Activated CD8-positive, alpha-beta T cell treated with anti-CD3 and anti-CD28 coated beads for 36 hours (primary cell): Measurements from ENCODE around the gene HNRNPLL. TPM values are rescaled to one million over a fixed set of nuclear protein-coding genes. Genes with fewer than 3 reads are reported as not detected.

Source experiments
- ATAC-seq: fragments of 200-7000 bp; cut with Tn5 transposase; one replicate; pipeline ENCODE4 v1.10.0; 2021; ENCODE audit warnings: mild to moderate bottlenecking, moderate library complexity
- CTCF ChIA-PET: fragments of 350-600 bp; sonication (Branson Sonifier 250); formaldehyde crosslinking; loops from one replicate; lab custom pipeline; 2021; ENCODE audit warnings: antibody characterized with exemption; lab: Charles Lee
- POLR2A ChIA-PET: fragments of 350-600 bp; sonication (Branson Sonifier 250); formaldehyde crosslinking; loops from one replicate; lab custom pipeline; 2021; ENCODE audit warnings: antibody characterized with exemption; lab: Charles Lee
- DNase-seq: peaks from one replicate; pipeline ENCODE4 v3.0.0-alpha.2; 2020
- H3K27ac Mint-ChIP-seq: one replicate; pipeline ENCODE4 v1.8.0; 2021; ENCODE audit warnings: mild to moderate bottlenecking, mixed read lengths
- H3K27me3 Mint-ChIP-seq: one replicate; pipeline ENCODE4 v1.8.0; 2021; ENCODE audit warnings: mixed read lengths
- H3K36me3 Mint-ChIP-seq: one replicate; pipeline ENCODE4 v1.8.0; 2021; ENCODE audit warnings: low read depth, mixed read lengths
- H3K4me1 Mint-ChIP-seq: one replicate; pipeline ENCODE4 v1.8.0; 2021; ENCODE audit warnings: low read depth, mixed read lengths
- H3K4me3 Mint-ChIP-seq: one replicate; pipeline ENCODE4 v1.8.0; 2021; ENCODE audit warnings: mild to moderate bottlenecking, moderate library complexity, mixed read lengths
- H3K9me3 Mint-ChIP-seq: one replicate; pipeline ENCODE4 v1.8.0; 2021; ENCODE audit warnings: mixed read lengths
- CTCF ChIP-seq: fragments of 200-600 bp; IDR thresholded peaks from one replicate; pipeline ENCODE4 v1.8.0; 2022; ENCODE audit warnings: antibody characterized with exemption, mild to moderate bottlenecking
- intact Hi-C: fragments of 100-400 bp; cut with micrococcal nuclease; formaldehyde crosslinking; loops from one replicate; pipeline ENCODE4 v1.10.0; 2022
- total RNA-seq, 2 experiments: library from RNA; stranded (reverse); gene quantifications; one replicate each; pipeline ENCODE4 v1.2.3, GENCODE V29; 2021

The HNRNPLL gene
- total RNA-seq, 2 experiments from 2014 or later: 54.9 to 55.3 TPM

- peaks cover 18% of the 10 kb centered on the region for H3K27me3 Mint-ChIP-seq
- no peaks in the 10 kb centered on the region for H3K36me3 Mint-ChIP-seq
- peak overlapping the region; percentile 52 for H3K4me3 Mint-ChIP-seq
- H3K9me3 Mint-ChIP-seq: no peaks in the 10 kb centered on the region
- CTCF ChIA-PET: interaction anchor here (0.6 to 2.1 kb wide), 3 partner anchors 19 to 213 kb away, joined by 3 to 5 read pairs (median 3); no protein-coding TSS in a partner anchor
- ATAC-seq: no peak
- intact Hi-C loops: no loop called here
- no peak for DNase-seq
- peaks cover 4% of the 10 kb centered on the region for H3K4me1 Mint-ChIP-seq
- TF ChIP-seq CTCF: no peak
- no peak overlapping the region for H3K27ac Mint-ChIP-seq
- POLR2A ChIA-PET: interaction anchor here (0.6 kb wide), 1 partner anchor 223 kb away, joined by 3 read pairs; the partner anchor contains the start of gene SRSF7
These were observed 74.2 kb downstream of the HNRNPLL start for GRCh38 chr2:38528534-38528933.

GRCh38 chr2:38528008-38528442 lies 74.7 kb downstream of the HNRNPLL start:
- Mint-ChIP-seq H3K4me3 (peak overlapping the region; percentile 52), H3K27ac (no peak overlapping the region), H3K9me3 (no peaks in the 10 kb centered on the region), H3K4me1 (peaks cover 4% of the 10 kb centered on the region), H3K27me3 (peaks cover 20% of the 10 kb centered on the region), H3K36me3 (no peaks in the 10 kb centered on the region)
- ATAC-seq (peak; percentile 85), DNase-seq (peak; percentile 77)
- no peak for TF ChIP-seq CTCF
- intact Hi-C loops: no loop called here
- POLR2A ChIA-PET: no interaction called here
- CTCF ChIA-PET: interaction anchor here (1.0 to 2.1 kb wide), 3 partner anchors 19 to 307 kb away, joined by 3 to 5 read pairs (median 3); no protein-coding TSS in a partner anchor

DNA sequence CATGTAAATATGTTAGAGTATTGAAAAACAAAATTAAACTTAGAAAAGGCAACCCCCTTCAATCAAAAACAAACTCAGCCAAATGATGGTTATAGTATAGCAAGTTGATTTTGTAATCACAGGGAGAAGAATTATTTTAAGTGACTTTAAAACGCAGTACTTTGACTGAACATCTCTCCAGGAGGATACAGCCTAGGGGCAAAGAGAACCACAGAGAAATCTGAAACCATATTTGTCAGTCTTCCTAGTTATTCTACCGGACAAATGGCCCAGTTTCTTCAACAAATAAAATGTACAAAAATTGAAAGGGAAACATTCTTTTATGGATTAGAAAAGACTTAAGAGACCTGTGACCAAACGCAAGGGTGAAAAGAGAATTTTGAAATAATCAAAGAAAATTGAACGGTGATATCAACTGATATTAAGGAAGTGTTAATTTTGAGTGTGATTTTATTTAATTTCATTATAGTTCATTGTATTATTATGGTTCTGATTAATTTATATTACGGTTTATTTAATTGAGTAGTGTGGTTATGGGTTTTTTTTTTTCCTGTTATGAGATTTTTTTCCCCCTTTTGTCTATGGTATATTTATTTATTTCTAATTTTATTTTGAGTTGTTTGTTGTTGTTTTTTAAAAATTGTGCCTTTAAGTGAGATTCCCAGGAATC lies 75.3 kb downstream of the HNRNPLL start:
- CTCF ChIA-PET: interaction anchor here (1.0 kb wide), 2 partner anchors 20 to 307 kb away, joined by 3 read pairs; no protein-coding TSS in a partner anchor
- POLR2A ChIA-PET: interaction anchor here (1.0 kb wide), 1 partner anchor 207 kb away, joined by 3 read pairs; no protein-coding TSS in a partner anchor
- intact Hi-C loops: no loop called here
- DNase-seq: no peak
- no peak for TF ChIP-seq CTCF
- H3K36me3 Mint-ChIP-seq: no peaks in the 10 kb centered on the region
- H3K27me3 Mint-ChIP-seq: peaks cover 20% of the 10 kb centered on the region
- H3K4me1 Mint-ChIP-seq: peaks cover 4% of the 10 kb centered on the region
- H3K9me3 Mint-ChIP-seq: no peaks in the 10 kb centered on the region
- ATAC-seq: no peak
- no peak overlapping the region for H3K27ac Mint-ChIP-seq
- H3K4me3 Mint-ChIP-seq: peak overlapping the region; percentile 8

DNA sequence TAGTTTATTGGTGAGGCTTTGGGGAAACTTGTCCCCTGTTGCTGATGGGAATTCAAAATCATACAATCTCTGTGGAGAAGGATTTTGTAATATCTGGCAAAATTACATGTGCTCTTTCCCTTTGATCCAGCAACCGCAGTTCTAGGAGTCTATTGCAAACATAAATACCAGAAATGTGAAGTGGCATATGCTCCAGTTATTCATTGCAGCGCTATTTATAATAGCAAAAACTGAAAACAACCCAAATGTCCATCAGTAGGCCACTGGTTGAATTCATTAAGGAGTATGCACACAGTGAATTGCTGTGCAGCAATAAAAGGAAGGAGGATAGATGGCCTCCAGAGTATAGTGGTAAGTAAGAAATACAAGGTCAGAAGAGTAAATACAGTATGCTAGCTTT lies 76.5 kb downstream of the HNRNPLL start:
- H3K4me1 Mint-ChIP-seq: peaks cover 4% of the 10 kb centered on the region
- CTCF ChIA-PET: no interaction called here

More for the DNA sequence above, 76.5 kb downstream of the HNRNPLL start:
- Mint-ChIP-seq H3K36me3 (no peaks in the 10 kb centered on the region), H3K27ac (no peak overlapping the region), H3K9me3 (no peaks in the 10 kb centered on the region), H3K4me3 (no peak overlapping the region), H3K27me3 (peaks cover 20% of the 10 kb centered on the region)
- ATAC-seq: no peak
- intact Hi-C loops: no loop called here
- no peak for DNase-seq
- no peak for TF ChIP-seq CTCF
- POLR2A ChIA-PET: interaction anchor here (0.9 kb wide), 1 partner anchor 25 kb away, joined by 5 read pairs; no protein-coding TSS in a partner anchor
